Measurements from ENCODE around the gene NETO1.
A peak's percentile ranks its signal among the peaks of the same experiment; 100 is the strongest.

NETO1 gene

DNA sequence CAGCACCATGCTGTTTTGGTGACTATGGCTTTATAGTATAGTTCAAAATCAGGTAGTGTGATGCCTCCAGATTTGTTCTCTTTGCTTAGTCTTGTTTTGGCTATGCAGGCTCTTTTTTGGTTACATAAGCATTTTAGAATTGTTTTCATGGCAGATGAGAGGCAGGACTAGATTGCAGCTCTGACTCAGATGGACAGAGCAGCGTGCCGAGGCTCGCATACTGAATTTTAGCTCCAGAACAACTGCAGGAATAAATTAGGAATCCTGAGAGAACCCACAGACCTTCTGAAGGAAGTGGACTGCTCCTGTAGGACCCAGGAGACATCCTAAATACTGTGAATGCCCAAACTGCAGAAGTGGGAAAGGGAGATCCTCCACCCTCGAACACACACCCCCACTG, 141.6 kb downstream of the NETO1 start:
- DNase-seq (ENCODE audit: low spot score) = no peak

DNA sequence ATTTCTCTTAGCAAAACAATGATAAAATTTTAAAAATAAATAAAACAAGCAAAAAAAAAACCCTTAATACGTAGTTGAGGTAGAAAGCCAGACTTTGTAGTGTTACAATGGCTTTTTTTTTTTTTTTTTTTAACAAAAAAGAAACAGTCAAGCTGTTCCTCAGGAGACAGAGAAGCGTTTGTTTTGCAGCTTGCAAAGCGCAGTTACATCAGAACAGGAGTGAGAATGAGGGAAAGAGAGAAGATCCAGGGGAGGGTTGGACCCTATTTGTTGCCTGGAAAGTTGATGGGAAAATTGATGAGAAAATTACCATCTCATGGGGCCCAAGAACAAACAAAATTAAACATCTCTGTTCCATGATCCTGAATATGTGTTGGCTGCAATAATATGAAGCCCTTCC, 146.5 kb downstream of the NETO1 start:
- no peak for DNase-seq (ENCODE audit: low spot score)

DNA sequence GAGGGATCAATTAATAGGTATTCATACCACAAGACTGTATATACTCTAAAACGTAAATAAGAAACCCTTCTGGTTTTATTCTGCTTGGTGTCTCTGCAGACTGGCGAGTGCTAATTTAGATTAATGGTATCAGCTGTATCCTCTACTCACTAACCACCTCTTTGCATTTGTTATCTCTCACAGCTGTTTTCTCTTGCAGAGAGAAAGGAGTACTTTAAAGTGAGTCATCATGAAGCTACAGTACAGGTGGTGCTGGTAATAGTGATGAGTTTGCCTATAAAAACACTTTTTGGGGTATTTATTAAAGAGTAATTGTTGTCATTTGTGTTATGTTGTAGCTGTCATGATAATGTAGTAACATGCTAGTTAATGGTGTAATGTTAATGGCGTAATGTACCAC, 147.7 kb downstream of the NETO1 start:
- DNase-seq (ENCODE audit: low spot score) = no peak

DNA sequence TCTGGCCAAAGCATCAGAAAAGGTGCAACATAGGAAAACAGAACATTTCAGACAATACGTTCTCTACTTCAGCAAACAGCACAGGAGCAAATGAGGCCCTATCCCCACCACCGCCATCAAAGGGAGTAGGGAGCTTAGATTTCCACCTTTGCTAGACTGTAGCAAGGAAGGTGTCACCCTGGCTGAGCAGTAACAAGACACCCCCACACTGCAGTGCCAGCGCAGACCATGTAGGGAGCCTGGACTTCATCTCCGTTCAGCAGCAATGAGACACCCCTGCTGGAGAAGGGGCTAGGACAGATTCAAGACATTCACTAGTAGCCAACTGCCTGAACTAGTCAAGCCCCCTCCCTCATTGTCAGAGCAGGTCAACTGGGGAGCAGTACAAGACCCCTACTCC, 163.6 kb downstream of the NETO1 start:
- DNase-seq (ENCODE audit: low spot score) = no peak

DNA sequence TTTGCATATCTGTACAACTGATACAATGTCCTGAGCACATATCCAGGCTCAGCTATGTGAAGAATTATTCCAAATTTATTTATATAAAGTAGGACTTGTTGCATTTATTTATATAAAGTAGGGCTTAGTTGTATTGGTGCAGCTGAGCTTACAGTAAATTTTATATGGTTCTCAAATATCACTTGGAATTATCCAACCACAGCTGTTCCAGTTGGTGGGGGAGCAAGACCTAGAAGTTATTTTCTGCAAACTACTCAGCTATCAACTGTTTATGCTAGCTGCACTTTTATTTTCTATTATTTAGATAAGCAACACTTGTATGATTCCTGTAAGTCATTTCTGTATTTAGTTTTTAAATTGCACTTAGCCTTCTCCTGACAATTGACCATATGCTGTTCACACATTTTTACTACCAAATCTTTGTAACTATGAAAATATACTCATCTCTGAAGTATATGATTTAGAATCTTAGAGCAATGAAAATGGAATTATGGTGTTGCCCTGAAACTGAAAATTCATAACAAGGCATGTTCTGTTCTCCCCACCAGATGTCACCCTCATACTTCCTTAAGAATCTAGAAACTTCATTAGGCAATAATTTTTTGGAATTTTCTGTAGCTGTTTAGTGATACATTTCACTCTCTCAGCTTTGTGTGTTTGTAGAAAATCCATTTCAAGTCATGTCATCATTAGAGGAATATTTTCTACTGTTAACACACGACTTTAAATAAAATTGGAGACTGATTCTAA, 166.7 kb downstream of the NETO1 start:
- DNase-seq (ENCODE audit: low spot score) = peak; percentile 5

DNA sequence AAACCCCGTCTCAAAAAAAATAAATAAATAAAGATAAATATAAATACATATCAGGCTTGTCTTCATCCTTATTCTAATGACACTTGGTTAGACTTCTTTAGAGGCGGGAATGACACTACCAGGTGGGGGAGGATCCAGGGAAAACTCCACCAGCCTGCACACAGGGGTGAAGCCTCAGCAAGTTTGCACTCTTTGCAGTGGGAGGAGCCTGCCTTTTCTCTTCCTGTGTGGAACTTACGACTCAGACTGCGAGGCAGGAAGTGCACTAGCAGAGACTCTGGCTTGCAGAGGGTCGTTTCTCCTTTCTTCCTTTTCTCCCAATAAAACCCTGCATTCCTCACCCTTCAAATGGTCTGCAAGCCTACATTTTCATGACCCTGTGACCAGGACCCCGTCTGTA, 170.1 kb downstream of the NETO1 start:
- DNase-seq (ENCODE audit: low spot score) = no peak

- DNase-seq (ENCODE audit: low spot score) = no peak
Observed at GRCh38 chr18:72692595-72692994, 175.2 kb downstream of the NETO1 start.
